ENCODE results near the gene DNMT3A.
A peak's percentile ranks its signal among the peaks of the same experiment; 100 is the strongest.

Gene DNMT3A

DNA sequence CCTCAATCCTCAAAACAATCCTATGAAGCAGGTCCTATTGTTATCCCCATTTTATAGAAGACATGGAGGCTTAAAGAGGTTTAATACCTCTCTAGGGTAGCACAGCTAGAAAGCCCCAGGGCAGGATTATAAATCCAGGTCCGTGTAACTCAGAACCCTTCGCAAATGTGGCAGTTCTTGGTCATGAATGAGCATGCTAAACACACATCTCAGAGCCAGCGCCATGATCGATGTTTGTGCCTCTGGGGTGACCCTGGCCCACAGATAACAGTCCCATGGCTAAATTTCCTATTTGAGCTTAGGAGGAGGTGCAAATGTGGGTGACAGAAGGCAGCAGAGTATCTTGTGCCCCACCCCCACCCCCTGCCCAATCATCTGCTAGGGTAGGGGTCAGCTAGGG lies 17.5 kb downstream of the DNMT3A start:
- no peak for DNase-seq

- DNase-seq, result no peak
Observed at GRCh38 chr2:25323610-25324189, 18.0 kb downstream of the DNMT3A start.

GRCh38 chr2:25323042-25323514 lies 18.6 kb downstream of the DNMT3A start:
- no peak for DNase-seq

DNA sequence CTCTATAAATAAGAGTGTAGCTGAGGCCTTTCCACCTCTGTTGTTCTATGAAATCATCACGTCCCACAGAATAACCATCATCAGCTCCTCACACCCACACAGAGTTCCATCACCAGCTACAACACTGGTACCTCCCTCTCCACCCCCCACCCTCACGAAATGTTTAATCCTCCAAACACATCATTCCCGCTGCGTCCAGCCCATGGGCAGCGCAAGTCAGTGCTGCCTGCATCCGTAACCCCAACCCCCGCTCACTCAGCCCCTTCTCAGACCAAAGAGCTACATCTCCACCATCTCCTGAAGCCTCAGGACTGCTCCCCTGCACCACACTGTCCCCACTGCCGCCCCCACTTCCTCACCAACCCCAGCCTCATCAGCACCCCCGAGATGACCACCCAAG lies 19.4 kb downstream of the DNMT3A start:
- DNase-seq, result no peak

GRCh38 chr2:25320077-25320476 lies 21.6 kb downstream of the DNMT3A start:
- no peak for DNase-seq

DNA sequence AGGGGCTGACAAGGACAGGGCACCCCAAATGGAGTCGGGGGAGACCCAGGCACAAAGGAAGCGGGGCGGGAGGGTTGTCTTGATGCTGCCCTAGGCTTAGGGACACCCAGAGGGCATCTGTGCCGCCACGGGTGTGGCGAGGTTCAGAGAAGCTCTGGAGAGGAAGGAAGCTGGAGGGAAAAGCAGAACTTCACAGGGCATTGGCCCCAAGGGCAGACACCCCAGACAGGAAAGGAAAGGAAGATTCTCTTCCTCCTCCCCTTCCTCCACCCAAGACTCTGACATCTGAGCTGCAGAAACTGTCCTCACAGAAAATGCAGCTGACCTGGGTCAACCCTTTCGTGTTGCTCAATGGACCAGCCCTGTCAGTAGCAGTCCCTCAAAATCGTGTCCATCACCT lies 25.6 kb downstream of the DNMT3A start:
- DNase-seq, result no peak

- DNase-seq, result no peak
Observed at GRCh38 chr2:25315316-25315680, 26.4 kb downstream of the DNMT3A start.

DNA sequence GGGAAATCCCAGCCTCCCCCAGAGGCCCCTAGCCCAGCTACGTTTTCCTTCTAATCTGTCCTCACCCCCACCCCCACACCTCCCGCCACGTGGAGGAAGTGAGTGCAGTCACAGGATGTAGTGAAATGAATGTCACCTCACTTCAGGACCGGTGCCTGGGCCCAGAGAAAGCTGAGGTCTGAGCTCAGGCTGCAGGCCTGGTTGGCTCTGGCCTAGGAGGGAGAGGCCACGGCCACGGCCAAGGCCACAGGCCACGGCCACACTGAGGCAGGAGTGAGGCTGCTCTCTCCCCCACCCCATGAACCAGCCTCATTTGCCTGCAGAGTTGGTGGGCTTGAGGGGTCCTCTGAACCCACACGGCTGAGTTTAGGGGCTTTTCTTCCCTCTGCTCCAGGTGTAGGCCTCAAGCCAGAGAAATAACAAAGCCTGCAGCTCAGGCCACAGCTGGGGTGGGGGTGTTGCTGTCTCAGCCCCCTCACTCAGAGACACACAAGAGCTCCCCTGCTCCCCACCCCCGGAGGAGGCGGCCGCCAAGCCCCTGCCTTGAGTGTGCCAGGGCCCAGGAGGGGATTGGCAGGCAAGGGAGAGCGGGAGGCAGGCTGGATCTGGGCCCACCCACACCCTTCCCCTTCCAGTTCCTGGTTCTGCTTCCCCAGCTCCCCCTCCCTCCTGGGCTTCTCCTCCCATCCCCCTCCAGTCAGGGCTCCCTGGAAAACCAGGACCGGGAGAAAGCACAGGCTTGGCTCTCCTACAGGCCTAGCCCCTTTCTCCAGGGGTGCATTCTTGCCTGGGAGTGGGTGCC lies 27.0 kb downstream of the DNMT3A start:
- peak in 1 of 2 experiments; percentile 28 for DNase-seq

DNA sequence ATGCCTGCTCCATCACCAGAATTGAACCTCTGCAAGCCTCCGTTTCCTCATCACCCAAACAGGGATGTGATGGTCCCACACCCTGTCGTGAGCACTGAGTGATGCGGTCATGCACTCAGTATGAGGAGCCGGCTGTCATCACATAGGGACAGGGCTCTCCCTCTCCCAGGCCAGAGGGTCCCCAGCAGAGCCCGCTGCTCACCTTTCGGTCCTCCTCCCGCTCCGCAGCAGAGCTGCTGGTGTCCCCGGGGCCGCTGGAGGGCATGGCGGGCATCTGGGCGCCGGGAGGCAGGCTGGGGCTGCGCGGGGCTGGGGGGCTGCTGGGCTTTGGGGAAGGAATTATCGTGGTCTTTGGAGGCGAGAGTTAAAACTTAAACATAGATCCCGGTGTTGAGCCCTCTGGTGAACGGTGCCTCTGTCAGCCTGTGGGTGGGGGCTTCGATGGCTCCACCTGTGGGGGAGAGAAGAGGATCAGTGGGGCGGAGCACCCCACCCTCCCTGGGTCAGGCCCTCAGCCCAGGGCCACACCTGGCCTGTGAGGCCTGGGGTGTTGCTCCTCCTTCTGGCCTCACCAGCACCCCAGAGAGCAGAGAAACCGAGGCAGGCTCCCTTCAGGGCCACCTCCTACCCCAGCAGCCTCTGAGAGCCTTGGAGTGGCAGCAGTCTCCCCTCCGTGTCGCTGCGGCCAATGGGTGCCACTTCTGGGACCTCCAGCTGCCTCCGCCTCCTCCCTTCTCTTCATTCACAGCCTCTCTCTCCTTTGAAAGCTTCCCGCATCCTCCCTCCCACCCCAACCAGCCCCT lies 27.8 kb downstream of the DNMT3A start:
- DNase-seq, result no peak

GRCh38 chr2:25312958-25313710 lies 28.6 kb downstream of the DNMT3A start:
- DNase-seq, result no peak

- DNase-seq, result no peak
Observed at GRCh38 chr2:25311865-25312575, 29.7 kb downstream of the DNMT3A start.

DNA sequence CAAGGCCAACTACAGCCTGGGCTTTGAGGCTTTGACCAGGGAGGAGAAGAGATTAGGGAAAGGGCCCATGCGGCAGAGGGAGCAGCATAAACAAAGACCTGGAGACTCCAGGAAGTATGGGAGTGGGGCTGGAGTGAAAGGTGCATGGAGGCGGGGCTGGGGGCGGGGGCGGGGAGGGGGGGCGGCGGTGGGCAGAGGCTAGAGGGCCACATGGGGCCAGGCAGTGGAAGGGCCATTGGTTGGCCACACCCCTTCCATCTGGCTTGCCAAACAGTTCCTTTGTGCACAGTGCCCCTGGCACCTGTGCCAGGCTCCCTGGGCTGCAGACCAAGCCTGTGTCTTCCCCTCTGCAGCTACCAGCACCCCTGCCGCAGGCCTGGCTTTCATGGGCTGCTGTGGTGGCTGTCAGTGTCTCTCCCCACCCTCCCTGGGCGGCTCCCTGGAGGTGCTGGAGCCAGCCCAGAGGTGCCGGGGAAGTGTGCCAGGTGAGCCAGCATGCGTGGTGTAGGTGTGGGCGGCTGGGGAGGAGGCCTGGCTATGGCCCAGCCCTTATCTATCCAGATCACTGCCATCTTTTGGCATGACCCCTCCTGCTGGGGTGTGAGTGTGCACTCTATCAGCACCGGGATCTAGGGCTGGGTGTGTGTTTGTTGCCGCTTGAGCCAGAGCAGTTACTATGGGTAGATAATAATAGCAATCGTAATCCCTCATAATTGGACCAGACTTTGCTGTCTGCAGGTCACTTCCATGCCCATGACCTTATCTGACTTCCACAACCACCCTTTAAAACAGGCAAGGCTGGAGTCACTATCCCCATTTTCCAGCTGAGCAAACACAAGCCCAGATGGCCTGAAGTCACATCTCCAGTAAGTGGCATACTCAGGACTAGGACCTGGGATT lies 30.5 kb downstream of the DNMT3A start:
- peak; percentile 70 to 84 for DNase-seq

DNA sequence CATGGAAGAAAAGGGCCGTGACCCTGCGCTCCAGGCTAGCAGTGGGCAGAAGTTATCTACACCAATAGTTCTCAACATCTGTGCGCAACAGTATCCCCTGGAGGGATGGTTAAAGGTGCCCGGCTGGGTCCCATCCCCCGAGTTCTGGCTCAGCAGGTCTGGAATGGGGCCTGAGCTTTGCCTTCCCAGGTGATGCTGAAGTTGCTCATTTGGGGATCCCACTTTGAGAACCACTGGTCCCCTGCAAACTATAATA lies 31.1 kb downstream of the DNMT3A start:
- peak in 1 of 2 experiments; percentile 55 for DNase-seq

DNA sequence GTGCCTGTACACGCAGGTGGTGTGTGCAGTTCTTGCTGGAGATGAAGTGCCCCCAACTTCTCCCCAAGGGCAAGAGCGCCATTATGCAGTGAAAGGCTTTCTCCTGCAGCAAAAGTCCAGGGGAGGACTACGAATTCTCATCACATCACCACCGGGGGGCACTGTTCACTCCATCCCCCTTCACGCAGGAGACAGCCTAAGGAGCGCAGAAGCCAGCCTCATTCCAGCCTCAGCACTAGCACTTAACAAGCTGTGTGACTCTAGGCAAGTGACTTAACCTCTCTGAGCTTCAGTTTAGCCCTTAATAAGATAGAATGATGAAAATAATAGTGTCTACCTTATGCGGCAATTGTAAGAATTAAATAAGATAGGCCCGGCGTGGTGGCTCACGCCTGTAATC lies 32.3 kb downstream of the DNMT3A start:
- DNase-seq, result peak; percentile 20 to 70

- DNase-seq, result no peak
Observed at GRCh38 chr2:25308599-25308998, 33.1 kb downstream of the DNMT3A start.

DNA sequence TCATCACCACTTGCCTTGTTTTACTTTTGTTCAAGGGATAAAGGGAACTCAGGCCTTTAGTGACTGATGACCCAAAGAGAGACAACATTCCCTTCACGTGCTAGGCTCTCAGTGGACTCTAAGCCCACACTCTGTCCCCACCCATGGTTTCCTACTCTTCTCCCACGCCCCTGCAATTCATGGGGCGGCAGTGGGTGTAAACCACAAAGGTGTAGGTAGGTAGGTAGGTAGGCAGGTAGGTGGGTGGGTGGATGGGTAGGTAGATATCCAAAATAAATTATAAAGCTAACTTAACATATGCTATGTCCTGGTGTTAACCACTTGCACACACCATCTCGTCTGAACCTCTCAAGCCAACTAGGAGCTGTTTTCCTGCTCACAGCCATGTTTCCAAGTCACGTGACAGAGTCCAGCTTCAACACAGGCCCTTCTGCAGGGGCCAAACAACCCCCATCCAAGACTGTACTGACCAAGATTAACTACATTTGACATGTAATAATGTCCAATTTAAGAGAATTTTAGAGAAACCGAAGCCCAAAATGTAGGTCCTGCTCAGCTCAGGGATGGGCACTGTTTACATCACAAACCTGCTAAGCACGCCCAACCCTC lies 33.7 kb downstream of the DNMT3A start:
- DNase-seq, result no peak

DNA sequence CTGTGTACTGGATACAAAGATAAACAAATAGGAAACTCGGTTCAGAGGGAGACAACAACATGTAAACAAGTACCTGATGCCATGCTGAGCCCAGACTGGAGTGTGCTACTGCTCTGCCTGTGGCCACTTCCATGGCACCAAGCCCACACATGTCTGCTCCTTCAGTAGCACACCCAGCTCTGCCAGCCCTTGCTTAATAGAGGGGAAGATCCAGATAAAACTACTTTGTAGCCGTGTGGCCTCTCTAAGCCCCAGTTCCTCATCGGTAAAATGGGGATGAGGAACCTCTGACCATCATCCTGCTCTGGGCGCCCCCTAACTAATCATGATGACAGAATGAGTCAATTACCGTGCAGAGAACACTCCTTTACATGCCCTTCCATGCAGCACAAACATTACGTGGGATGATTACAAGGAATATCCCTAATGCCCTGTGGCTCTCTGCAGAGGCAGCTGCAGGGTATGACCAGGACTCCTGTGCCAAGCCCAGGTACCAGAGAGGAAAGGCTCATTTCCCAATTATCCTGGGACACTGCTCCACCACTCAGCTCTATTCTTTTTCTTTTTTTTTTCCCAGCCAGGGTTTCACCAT lies 34.9 kb downstream of the DNMT3A start:
- DNase-seq, result peak in 1 of 2 experiments; percentile 42

DNA sequence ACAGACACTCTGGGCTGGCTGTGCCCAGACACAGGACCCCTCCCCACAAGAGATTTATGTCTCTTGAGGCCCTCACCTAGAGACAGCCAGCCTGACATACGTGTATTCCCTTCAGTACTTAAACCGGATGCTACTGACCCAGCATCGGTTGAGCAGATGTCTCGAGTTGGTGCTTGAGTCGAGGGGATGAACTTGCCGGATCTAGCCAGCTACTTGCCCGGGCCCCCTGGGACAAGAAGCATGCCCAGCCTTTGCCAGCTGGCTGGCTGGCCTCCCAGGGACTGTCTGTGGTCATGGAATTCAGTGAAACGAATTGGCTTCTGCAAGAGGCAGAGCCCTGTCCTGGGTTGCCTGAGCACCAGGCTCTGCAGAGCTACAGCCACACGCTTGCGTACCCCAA lies 36.0 kb downstream of the DNMT3A start:
- DNase-seq, result peak; percentile 95 to 99

DNA sequence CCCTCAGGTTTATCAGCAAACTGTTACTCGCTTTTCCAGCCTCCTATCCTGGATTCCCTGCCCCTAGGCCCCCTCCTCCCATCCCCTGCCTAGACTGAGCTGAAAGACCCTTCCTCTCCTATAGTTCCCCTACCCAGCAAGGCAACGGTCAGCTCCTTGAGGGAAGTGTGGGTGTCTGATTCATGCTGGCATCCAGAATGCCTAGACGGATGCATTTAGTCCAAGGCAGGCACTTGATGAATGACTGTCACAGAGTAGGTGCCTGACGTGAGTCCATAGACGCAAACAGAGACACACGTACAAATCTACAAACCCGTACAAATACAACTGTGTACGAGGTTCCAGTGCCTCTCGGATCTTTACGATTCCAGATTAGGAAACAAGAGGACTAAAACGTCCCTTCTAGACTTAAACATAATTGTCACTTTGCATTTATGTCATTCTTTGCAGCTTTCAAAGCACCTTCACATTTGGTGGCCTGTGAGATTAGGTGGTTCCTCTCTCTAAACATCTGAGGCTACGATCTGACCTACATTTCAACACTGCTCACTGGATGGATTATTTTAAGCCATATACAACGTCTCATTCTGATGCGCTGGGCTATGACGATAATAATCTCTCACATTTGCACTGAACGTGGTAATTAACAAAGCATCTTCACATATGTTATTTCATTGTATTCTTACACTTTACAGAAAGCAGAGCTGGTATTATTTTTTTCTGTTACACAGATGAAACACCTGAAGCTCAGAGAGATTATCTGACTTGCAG lies 36.7 kb downstream of the DNMT3A start:
- no peak for DNase-seq

DNA sequence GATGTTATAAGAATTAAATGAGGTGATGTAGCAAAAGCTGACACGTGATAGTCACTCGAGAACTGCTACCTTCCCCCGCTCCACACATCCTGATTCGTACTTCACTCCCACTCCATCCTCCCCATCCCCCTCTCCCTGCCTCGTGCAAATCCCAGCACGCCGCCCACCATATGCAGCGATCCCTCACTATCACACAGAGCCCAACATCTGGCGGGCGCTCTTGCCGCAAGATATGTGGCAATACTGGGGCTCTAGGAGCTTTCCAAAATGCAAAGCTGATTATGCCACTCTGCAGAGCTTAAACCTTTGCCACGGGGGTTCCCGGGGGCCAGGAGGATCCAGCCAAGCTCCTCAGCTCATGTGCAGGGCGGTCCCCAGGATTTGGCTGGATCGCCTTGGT lies 37.4 kb downstream of the DNMT3A start:
- peak; percentile 87 to 93 for DNase-seq
